ENCODE measurements around the gene SESN1.

DNA sequence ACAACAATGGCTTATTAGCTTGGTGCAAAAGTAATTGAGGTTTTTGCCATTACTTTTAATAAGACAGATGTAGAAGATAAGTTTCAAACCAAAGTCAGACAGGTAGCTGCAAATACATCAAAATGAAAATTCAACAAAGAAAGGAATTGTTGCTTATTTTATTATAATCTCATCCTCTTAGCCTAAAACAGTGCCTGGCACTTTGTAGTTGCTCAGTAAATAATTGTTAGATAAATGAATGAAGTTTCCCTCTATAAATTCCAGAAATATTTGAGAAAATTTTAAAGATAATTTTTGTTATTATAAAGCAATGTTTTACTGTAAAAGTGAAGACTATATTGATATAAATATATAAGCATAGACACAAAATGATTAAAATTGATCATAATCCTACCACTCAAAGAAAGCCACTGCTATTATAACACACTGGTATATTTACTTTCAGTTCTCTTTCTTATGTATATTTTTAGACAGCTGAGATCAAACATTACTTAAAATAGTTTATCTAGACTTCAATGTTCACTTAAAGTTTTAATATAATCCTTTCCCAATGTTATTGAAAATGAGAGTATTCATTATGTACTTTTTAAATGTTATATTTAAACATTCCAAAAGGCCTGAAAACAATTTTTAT, 42.5 kb downstream of the SESN1 start:
- TF ChIP-seq POLR2A (IDR thresholded peaks at IDR 0.05): no peak
- TF ChIP-seq CTCF (IDR thresholded peaks at IDR 0.05): no peak

Data from right lobe of liver (tissue), 4 donors.